GM10847 (cell line): ENCODE results near the gene ANKMY1.

Experiments
- POLR2A ChIP-seq: IDR thresholded peaks from 2 replicates; pipeline ENCODE4 v1.6.1; 2011; ENCODE audit not compliant: insufficient read length; ENCODE audit errors: extremely low read depth

Gene ANKMY1

DNA sequence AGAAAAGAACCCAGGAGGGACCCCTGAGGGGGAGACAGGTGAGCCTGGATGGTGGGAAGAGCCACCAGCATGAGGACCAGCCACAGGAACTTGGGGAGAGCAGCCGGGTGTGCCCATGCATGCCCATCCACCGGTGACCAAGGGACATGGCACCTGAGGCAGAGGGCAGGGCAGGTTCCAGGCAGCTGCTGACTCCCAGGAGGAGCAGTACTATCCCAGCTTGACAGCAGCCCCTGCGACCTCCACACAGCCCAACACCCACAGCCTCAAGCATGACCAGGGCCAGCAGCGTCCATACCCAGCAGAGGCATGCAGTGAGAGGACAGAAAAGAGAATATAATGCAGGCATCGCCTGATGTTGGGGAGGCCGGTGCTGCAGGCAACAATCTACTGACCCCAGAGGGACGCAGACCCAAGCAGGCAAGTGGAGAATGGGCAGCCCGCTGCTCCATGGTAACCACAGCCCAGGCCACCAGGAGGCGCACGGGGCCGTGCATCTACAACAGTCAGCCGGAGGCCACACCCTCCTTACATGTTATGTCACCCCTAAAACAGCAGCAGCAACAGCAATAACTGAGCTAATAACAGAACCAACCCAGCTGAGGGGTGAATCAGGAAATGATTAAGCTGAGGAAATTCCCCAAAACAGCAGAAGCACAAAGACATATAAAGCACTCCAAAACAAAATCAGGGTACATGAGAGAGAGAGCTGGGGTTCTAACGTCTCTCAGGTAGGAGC, 44.1 kb downstream of the ANKMY1 start:
- no peak for TF ChIP-seq POLR2A

- no peak for TF ChIP-seq POLR2A
Observed at GRCh38 chr2:240512666-240513535, 44.9 kb downstream of the ANKMY1 start.

DNA sequence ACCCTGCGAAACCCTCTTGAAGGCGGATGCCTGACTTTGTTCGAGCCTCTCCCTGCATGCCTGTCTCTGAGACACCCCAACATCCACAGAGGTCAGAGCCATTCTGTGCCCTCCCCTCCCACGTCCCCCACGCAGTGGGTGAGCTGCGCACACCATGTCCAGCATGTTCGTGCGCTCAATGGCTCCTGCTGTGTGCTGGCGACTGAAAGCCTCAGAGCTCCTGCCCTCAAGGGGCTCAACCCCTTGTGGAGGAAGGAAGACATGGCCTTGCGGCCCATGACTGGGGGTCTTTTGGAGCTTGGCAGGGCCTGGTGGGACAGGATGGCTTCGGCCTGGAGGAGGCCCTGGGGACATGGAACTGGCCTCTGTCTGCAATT, 45.7 kb downstream of the ANKMY1 start:
- TF ChIP-seq POLR2A = no peak

DNA sequence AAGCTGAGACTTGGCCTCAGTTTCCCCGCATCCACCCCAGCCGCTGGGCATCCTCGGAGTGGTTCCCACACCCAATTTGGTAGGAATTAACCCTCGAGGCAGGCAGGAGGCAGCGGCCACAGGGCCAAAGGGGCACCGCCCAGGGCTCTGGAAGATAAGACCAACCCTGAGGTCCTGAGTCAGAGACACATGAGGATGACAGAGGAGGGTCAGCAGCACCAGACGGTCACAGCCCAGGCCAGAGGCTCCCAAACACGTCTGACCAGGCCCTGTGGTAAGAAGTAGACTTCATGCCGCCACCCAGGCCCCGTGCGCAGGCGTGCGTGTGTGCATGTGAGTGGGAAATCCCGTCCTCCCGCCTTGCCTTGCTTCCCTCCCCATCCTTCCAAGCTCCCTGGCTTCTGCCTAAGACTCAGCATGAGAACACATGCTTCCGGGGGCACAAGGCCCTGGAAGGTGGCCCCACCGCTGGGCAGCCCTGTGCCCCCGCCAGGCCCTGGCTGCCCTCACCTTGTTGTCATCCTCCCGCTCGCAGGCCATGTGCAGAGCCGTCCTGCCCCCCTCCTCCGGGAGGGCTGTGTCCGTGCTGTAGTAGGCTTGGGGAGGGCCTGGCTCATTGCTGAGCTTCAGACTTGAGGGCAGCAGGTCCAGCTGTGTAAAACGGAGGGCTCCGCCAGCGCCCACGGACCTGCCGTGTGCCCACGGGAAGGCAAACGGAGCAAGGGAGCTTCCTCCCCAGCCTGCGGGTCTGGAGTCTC, 46.3 kb downstream of the ANKMY1 start:
- TF ChIP-seq POLR2A = no peak

GRCh38 chr2:240510513-240511210, 47.1 kb downstream of the ANKMY1 start:
- no peak for TF ChIP-seq POLR2A

DNA sequence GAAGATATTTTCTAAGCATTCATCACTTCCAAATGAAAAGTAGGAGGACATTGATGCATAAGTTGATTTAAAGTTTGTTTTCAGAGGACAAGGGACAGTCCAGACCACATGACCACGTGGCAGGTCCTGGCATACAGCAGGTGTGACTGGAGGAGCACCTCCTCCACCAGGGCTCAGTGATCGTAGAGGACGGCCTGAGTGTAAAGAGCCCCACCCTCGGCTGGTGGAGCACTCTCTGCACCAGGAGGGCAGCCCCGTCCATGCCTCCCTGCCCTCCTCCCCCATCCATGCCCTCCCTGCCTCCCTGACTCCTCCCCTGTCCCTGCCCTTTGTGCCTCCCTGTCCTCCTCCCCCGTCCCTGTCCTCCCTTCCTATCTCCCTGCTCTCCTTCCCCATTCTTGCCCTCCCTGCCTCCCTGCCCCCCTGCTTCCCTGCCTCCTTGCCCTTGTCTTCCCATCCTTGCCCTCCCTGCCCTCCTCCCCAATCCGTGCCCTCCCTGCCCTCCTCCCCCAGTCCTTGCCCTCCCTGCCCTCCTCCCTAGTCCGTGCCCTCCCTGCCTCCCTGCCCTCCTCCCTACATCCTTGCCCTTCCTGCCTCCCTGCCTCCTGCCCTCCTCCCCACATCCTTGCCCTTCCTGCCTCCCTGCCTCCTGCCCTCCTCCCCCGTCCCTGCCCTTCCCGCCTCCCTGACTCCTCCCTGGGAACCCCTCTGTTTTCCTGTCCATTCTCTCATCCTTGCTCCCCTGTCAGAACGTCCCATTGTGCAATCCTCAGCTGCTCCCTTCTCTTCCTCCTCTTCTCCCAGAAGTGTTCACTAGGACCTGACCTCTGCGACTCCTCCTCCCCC, 47.9 kb downstream of the ANKMY1 start:
- no peak for TF ChIP-seq POLR2A

DNA sequence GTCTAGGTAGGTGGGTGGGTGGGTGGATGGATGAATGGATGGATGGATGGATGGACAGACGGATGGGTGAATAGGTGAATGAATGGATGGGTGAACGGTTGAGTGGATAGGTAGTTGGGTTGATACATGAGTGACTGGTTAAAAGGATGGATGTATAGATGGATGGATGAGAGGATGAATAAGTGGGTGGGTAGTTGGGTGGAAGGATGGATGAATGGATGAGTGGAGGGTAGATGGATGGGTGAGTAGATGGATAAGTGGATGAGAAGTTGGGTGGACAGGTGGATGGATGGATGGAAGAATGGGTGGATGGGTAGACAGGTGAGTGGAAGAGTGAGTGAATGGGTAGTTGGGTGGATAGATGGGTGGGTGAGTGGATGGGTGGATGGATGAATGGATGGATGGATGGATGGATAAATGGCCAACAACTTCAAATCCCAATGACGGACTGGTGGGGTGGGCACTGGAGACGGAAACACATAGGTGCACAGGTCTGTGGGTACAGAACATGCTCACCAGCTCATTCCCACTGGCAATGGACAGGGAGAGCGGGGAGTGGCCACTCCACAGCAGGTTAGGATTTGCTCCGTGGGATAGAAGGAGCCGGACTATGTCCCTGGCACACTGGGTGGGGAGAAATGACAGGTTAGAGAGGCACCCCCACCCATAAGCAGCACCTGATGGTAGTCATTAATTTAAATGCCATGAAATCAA, 48.8 kb downstream of the ANKMY1 start:
- TF ChIP-seq POLR2A = no peak

GRCh38 chr2:240507778-240508251, 50.0 kb downstream of the ANKMY1 start:
- TF ChIP-seq POLR2A = no peak

DNA sequence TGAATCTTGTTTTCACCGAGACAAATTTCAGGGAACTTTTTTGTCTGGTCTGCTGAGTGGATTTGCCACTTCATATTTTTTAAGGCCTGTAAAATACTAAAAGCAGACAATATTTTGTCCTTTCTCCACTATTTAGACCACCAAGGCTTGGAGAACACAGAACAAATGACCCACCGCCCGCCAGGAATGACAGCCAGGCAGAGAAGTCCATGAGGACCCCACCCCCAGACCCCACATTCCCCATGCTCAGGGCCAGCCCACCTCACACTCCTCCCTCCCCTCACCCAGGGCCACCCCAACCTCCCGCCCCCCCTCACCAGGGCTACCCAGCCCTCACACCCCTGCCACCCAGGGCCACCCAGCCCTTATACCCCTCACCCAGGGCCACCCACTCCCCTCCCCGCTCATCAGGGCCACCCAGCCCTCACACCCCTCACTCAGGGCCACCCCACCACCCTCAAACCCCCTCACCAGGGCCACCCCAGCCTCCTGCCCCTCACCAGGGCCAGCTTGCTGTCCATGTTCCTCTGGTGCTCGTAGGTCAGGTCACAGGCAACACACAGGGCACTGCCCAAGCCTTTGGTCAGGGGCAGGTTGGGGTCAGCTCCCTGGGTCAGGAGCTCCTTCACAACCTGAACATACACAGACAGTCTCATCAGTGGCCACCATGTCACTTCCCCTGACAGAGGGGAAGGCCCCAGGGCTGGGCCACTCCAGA, 50.6 kb downstream of the ANKMY1 start:
- no peak for TF ChIP-seq POLR2A

GRCh38 chr2:240506406-240507059, 51.3 kb downstream of the ANKMY1 start:
- TF ChIP-seq POLR2A = no peak

GRCh38 chr2:240505910-240506309, 51.9 kb downstream of the ANKMY1 start:
- TF ChIP-seq POLR2A = no peak

DNA sequence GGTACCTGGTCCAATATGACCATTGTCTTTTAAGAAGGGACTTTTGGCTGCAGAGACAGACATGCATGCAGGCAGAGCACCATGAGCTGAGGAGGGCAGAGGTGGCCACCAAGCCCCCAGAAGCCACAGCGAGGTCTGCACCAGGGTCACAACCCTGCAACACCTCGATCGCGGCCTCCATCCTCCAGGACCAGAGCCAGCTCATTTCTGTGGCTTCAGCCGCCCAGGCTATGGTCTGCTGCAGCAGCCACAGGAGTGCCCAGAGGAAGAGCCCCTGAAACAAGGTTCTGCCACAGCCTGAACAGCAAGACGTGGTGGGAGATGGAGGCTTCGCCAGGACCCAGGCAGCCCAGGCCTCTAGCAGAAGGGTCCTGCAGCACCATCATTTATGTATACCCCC, 53.9 kb downstream of the ANKMY1 start:
- TF ChIP-seq POLR2A = no peak
